GM13976 (cell line): Measurements from ENCODE around the gene COPZ1.

Experiments used
- DNase-seq: peaks from one replicate; pipeline ENCODE4 v3.0.0; 2012; ENCODE audit warnings: low spot score
- in situ Hi-C: fragments of 300-500 bp; cut with MboI; formaldehyde crosslinking; loops from one replicate; pipeline ENCODE4 v1.12.0; 2022; ENCODE audit warnings: low sequenced_read_pairs, mixed read lengths, inconsistent platforms; ENCODE audit not compliant: unreplicated experiment
- TF ChIP-seq, protein P1 (sequence below): IDR thresholded peaks from 2 replicates; pipeline ENCODE4 v1.5.1; 2012; ENCODE audit warnings: borderline replicate concordance, mild to moderate bottlenecking; ENCODE audit not compliant: insufficient read depth; ENCODE audit errors: extremely low read depth, missing control alignments, control extremely low read depth

The COPZ1 gene

DNA sequence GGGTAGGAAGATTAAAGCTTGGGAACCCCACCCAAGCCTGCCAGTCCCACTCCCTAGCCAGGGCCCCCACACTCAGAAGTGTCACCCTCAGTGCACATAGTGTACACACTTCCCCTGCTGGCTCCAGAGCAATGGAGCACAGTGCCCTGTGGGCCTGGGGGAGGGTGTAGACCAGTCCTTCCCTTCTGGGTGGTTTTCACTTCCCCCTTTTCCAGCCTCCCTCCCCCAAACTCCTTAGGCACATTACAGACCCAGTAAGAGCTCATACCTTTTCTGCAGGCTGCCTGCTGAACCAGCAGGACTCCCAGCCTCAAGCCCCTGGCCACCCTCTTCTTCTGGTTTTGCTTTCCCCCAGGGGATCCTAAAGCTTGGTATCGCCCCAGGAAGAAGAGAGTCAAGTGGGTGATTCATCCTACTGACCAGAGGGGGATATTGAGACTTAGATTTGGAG lies 59.7 kb downstream of the COPZ1 start, which contains the start of gene ZNF385A:
Gene ZNF385A (minus strand): TSS at position 143 of the 451 bp plus-strand sequence. CDS start 219 bp downstream, outside the sequence.
- in situ Hi-C loops = no loop called here
- TF ChIP-seq, protein P1, sequence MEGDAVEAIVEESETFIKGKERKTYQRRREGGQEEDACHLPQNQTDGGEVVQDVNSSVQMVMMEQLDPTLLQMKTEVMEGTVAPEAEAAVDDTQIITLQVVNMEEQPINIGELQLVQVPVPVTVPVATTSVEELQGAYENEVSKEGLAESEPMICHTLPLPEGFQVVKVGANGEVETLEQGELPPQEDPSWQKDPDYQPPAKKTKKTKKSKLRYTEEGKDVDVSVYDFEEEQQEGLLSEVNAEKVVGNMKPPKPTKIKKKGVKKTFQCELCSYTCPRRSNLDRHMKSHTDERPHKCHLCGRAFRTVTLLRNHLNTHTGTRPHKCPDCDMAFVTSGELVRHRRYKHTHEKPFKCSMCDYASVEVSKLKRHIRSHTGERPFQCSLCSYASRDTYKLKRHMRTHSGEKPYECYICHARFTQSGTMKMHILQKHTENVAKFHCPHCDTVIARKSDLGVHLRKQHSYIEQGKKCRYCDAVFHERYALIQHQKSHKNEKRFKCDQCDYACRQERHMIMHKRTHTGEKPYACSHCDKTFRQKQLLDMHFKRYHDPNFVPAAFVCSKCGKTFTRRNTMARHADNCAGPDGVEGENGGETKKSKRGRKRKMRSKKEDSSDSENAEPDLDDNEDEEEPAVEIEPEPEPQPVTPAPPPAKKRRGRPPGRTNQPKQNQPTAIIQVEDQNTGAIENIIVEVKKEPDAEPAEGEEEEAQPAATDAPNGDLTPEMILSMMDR = no peak
- DNase-seq = no peak

DNA sequence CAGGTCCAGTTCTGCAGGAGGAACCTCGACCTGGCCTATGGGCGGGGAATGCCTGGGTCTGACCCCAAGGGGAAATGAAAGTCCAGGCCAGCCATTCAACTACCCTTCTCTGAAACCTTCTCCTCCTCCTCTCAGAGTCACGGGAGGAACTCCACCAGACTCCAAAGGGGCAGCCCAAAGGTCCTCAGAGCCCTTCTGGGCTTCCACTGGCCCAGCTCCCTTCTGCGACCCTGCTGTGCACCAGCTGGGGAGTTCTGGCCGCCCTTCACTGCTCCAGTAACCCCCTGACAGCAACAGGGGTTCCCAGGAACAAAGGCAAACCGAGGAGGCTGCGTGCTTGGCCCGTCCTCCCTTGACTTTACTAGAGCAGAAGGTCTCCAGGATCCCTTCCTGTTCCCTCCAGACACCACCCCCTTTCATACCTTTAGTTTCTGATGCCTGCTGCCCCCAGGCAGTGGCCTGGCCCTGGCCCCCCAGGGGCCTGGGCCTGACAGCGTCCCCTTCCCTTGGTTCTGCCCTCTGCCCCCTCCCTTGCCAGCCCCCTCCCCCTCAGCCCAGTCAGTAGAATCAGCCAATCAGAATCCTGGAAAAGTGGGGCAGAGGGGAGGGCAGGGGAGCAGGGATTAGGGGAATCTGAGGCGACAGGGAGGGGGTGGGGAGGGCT lies 60.5 kb downstream of the COPZ1 start:
- TF ChIP-seq, protein P1 = no peak
- DNase-seq = peak; percentile 75
- in situ Hi-C loops = no loop called here

DNA sequence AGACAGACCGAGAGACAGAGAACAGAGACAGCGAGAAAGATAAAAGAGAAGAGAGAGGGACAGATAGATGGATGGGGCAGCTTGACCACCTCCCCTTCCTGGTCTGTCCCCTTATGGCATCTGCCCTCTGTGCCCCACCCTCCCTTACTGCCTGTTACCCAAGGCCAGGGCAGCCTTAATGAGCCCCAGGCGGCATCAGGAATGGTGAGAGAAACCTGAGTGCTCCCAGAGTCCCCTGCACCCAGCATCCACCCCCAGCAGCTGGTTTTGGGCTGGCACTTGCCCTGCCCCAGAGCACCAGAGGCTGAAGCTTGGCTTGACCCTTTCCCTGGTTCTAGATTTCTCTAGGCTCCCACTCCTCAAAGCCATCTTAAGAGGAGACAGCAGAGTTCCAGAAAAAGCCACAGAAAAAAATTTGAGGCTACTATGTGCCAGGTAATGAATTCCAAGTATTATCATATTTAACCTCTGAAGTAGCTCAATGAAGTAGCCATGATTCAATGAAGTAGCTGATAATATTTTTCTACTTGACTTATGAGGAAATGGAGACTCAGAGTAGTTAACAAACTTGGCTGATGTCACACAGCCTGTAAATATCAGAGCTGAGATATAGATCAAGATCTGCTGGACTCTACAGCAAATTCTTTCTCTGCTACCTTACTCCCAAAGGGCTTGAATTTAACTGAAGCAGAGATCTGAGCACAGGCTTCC lies 61.6 kb downstream of the COPZ1 start:
- in situ Hi-C loops = no loop called here
- TF ChIP-seq, protein P1 = no peak
- no peak for DNase-seq

DNA sequence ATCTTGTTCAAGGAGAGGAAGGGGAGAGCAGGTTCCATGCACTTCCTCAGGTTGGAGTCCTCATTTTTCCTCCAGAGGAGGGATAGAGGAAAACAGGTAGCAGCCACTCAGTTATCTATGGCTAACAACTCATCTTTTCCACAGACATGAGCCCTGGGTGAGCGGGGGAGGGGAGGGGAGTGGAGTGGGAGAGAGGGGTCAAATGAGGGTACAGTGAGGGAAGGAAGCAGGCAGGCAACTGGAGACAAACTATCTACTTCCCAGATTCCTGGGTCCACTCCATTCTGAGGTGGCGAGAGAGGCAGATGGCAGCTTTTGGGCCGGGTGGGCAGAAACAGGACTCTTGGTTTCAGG lies 62.2 kb downstream of the COPZ1 start:
- in situ Hi-C loops = no loop called here
- TF ChIP-seq, protein P1 = no peak
- DNase-seq = no peak

DNA sequence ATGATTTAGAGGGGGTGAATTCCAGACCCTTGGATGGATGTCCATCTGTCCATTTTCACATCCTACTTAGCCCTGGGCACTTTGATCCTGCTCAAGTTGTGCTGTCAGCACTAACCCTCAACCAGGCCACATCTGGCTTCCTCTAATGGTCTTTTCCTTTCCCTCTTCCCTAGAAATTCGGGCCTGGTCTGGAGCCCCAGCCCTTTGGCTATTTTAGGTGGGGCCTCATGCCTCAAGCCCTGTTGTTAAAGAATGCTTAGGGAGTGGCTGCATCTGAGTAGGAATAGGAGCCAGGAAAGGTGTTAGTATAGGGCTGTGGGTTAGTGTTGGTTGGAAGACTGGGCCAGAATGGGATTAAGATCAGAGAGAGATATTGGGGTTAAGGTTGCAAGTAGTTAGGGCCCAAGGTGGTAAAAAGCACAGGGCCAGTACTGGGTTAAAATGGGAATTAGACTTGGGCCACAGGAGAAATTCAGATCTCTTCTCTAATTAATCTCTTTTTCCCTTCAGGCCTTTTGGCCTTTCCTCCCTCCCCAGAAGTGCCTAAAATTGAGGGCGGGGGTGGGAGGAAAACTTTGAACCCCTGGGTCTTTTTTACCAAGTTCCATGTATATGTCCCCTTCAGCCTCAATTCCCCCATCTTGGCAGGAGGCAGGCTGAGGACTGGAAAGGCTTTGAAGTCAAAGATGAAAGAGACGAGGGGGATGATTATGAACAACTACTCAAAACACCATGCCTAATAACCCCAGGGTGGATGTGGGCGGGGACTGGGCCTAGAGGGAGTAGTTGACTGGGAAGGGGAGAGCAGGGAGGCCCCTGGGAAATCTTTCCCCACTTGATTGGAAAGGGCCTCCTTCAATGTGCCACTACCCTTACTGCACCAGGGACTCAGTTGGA lies 63.6 kb downstream of the COPZ1 start:
- in situ Hi-C loops = no loop called here
- TF ChIP-seq, protein P1 = no peak
- DNase-seq = no peak

DNA sequence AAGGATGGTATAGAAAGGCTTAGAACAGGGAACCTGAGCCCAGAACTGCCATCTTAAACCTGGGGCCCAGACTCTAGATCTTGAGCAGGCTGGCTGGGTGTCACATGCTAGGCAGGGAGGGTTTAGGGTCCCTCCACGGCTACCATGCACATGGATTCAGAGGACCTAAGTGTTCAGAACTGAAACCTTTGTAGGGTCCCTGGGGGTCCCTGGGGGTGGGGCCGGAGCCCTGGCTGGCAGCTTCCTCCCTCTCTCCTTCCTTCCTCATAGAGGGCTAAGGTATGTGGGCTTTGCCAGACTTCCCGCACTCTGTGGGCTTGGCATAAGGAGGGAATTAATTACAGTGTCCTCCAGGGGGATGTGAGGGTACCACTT lies 64.2 kb downstream of the COPZ1 start:
- TF ChIP-seq, protein P1 = no peak
- in situ Hi-C loops = no loop called here
- no peak for DNase-seq
